PC-3 (cell line): ENCODE results near the gene RRAS. TPM values are rescaled to one million over a fixed set of nuclear protein-coding genes. Genes with fewer than 3 reads are reported as not detected.

Experiments
- ATAC-seq: fragments of 200-7000 bp; cut with Tn5 transposase; 2 replicates; pipeline ENCODE4 v1.9.1; 2020; ENCODE audit warnings: mild to moderate bottlenecking, moderate library complexity
- BruUV-seq: library from RNA; stranded (reverse); fragments of 400-500 nt; replicated peaks from 2 replicates; lab custom pipeline; 2021; lab: Mats Ljungman, UMichigan
- CTCF ChIA-PET: fragments of 300-600 bp; sonication (Branson Sonifier 250); formaldehyde crosslinking; loops from one replicate; lab custom pipeline; 2022; ENCODE audit warnings: antibody characterized with exemption; lab: Charles Lee
- POLR2A ChIA-PET: fragments of 300-600 bp; sonication (Branson Sonifier 250); formaldehyde crosslinking; loops from one replicate; lab custom pipeline; 2022; ENCODE audit warnings: antibody characterized with exemption; ENCODE audit not compliant: unreplicated experiment; lab: Charles Lee
- DNase-seq: peaks from one replicate; pipeline ENCODE4 v3.0.0-alpha.2; 2015
- H2AFZ ChIP-seq: fragments of 300-600 bp; sonication (generic); 2 replicates; pipeline ENCODE4 v1.6.0; 2016; ENCODE audit warnings: antibody characterized with exemption, low read length
- H3F3A ChIP-seq: fragments of 300-600 bp; sonication (generic); one replicate; pipeline ENCODE4 v1.6.0; 2017; ENCODE audit warnings: antibody characterized with exemption, low read length, control low read depth, mild to moderate bottlenecking; ENCODE audit not compliant: unreplicated experiment
- H3K27ac ChIP-seq: fragments of 300-600 bp; sonication (generic); 2 replicates; pipeline ENCODE4 v1.5.1; 2016; ENCODE audit warnings: mild to moderate bottlenecking, low read length
- H3K27me3 ChIP-seq: fragments of 300-600 bp; sonication (generic); 2 replicates; pipeline ENCODE4 v1.6.1; 2016; ENCODE audit warnings: low read length, mixed read lengths
- H3K36me3 ChIP-seq: fragments of 300-600 bp; sonication (generic); 2 replicates; pipeline ENCODE4 v1.6.1; 2016; ENCODE audit warnings: low read depth, mixed run types, low read length, mixed read lengths
- H3K4me1 ChIP-seq: fragments of 300-600 bp; sonication (generic); 2 replicates; pipeline ENCODE4 v1.5.1; 2016; ENCODE audit warnings: low read length; ENCODE audit not compliant: insufficient read depth
- H3K4me2 ChIP-seq: fragments of 300-600 bp; sonication (generic); 2 replicates; pipeline ENCODE4 v1.6.0; 2016; ENCODE audit warnings: low read length
- H3K4me3 ChIP-seq: fragments of 300-600 bp; sonication (generic); 2 replicates; pipeline ENCODE4 v1.5.1; 2016; ENCODE audit warnings: mild to moderate bottlenecking, low read length, mixed read lengths
- H3K79me2 ChIP-seq: fragments of 300-600 bp; sonication (generic); 2 replicates; pipeline ENCODE4 v1.6.1; 2017; ENCODE audit warnings: low read length, mixed read lengths
- H3K9ac ChIP-seq: fragments of 300-600 bp; sonication (generic); 2 replicates; pipeline ENCODE4 v1.6.0; 2016; ENCODE audit warnings: mild to moderate bottlenecking, low read length
- H3K9me2 ChIP-seq: fragments of 300-600 bp; sonication (generic); replicated peaks from 2 replicates; pipeline ENCODE4 v1.6.1; 2016; ENCODE audit warnings: mixed run types, low read length, mixed read lengths
- H3K9me3 ChIP-seq: fragments of 300-600 bp; sonication (generic); 2 replicates; pipeline ENCODE4 v1.6.1; 2016; ENCODE audit warnings: low read length, mixed read lengths
- H4K20me1 ChIP-seq: fragments of 300-600 bp; sonication (generic); 2 replicates; pipeline ENCODE4 v1.6.1; 2016; ENCODE audit warnings: low read length, mixed read lengths
- CTCF ChIP-seq: fragments of 300-600 bp; sonication (generic); conservative IDR thresholded peaks from 2 replicates; pipeline ENCODE4 v1.5.1; 2017; ENCODE audit warnings: antibody characterized with exemption, low read depth, mild to moderate bottlenecking, low read length
- EZH2 ChIP-seq: fragments of 300-600 bp; sonication (generic); IDR thresholded peaks from one replicate; pipeline ENCODE4 v1.6.1; 2017; ENCODE audit warnings: antibody characterized with exemption, mild to moderate bottlenecking, low read length; ENCODE audit not compliant: unreplicated experiment
- EZH2phosphoT487 ChIP-seq: fragments of 300-600 bp; sonication (generic); IDR thresholded peaks from 2 replicates; pipeline ENCODE4 v1.6.1; 2018; ENCODE audit warnings: mild to moderate bottlenecking, antibody characterized with exemption, low read length, borderline replicate concordance
- intact Hi-C: fragments of 100-400 bp; cut with micrococcal nuclease; formaldehyde crosslinking; loops from 2 replicates; pipeline ENCODE4 v1.9.0; 2023
- total RNA-seq: library from RNA; depleted of rRNA; stranded (reverse); fragments of >200 nt; gene quantifications from 2 replicates; pipeline ENCODE4 v1.2.3, GENCODE V29; 2014

Gene RRAS
- total RNA-seq, 1 experiment from 2014 or later = 32.0 TPM

- H2AFZ ChIP-seq = peak overlapping the region; percentile 10
- peaks cover 1% of the 10 kb centered on the region; the same call in 1 of the 2 replicates for H4K20me1 ChIP-seq
- H3K9me3 ChIP-seq = no peaks in the 10 kb centered on the region
- POLR2A ChIA-PET = no interaction called here
- no peaks in the 10 kb centered on the region for H3F3A ChIP-seq
- H3K9me2 ChIP-seq = no peaks in the 10 kb centered on the region
- H3K27ac ChIP-seq = no peak overlapping the region
- CTCF ChIA-PET = interaction anchor here (0.5 kb wide), 1 partner anchor 239 kb away, joined by 6 read pairs; no protein-coding TSS in a partner anchor
- intact Hi-C loops = no loop called here
- peaks cover 9% of the 10 kb centered on the region for H3K79me2 ChIP-seq
- TF ChIP-seq EZH2 (no peak), CTCF (peak; percentile 98)
- H3K4me3 ChIP-seq = no peak overlapping the region
- peaks cover 14% of the 10 kb centered on the region for H3K4me1 ChIP-seq
- H3K27me3 ChIP-seq = no peaks in the 10 kb centered on the region
- H3K4me2 ChIP-seq = peak overlapping the region; percentile 21
- no peak overlapping the region for H3K9ac ChIP-seq
- peaks cover 11% of the 10 kb centered on the region for H3K36me3 ChIP-seq
- no TSS peak for BruUV-seq
- ATAC-seq = peak; percentile 25
- DNase-seq = peak; percentile 82
Measured at GRCh38 chr19:49672131-49672919, 32.4 kb upstream of the RRAS start.

- H3K36me3 ChIP-seq = peaks cover 11% of the 10 kb centered on the region
- no peaks in the 10 kb centered on the region for H3F3A ChIP-seq
- peaks cover 19% of the 10 kb centered on the region for H3K4me1 ChIP-seq
- H3K27me3 ChIP-seq = no peaks in the 10 kb centered on the region
- no TSS peak for BruUV-seq
- no peak overlapping the region for H3K27ac ChIP-seq
- ATAC-seq = no peak
- H4K20me1 ChIP-seq = peaks cover 3% of the 10 kb centered on the region; the same call in 1 of the 2 replicates
- no peaks in the 10 kb centered on the region for H3K9me3 ChIP-seq
- peaks cover 31% of the 10 kb centered on the region for H3K79me2 ChIP-seq
- ChIA-PET POLR2A (no interaction called here), CTCF (no interaction called here)
- no peak overlapping the region for H2AFZ ChIP-seq
- DNase-seq = no peak
- TF ChIP-seq EZH2 = no peak
- no peak for TF ChIP-seq EZH2phosphoT487
- TF ChIP-seq CTCF = no peak
- no peaks in the 10 kb centered on the region for H3K9me2 ChIP-seq
- H3K9ac ChIP-seq = no peak overlapping the region
- no peak overlapping the region for H3K4me3 ChIP-seq
- no peak overlapping the region for H3K4me2 ChIP-seq
- intact Hi-C loops = no loop called here
Measured at GRCh38 chr19:49669516-49669915, 29.6 kb upstream of the RRAS start.

GRCh38 chr19:49667473-49667872 lies 27.5 kb upstream of the RRAS start:
- Histone ChIP-seq H2AFZ (no peak overlapping the region), H3K9me3 (no peaks in the 10 kb centered on the region), H3K27me3 (no peaks in the 10 kb centered on the region), H3F3A (no peaks in the 10 kb centered on the region), H4K20me1 (peaks cover 3% of the 10 kb centered on the region; the same call in 1 of the 2 replicates), H3K4me2 (peak overlapping the region; percentile 98), H3K9me2 (no peaks in the 10 kb centered on the region), H3K27ac (no peak overlapping the region), H3K79me2 (peaks cover 36% of the 10 kb centered on the region), H3K4me3 (peak overlapping the region; percentile 89), H3K36me3 (peaks cover 11% of the 10 kb centered on the region), H3K9ac (peak overlapping the region; percentile 84; the same call in 1 of the 2 replicates), H3K4me1 (peaks cover 24% of the 10 kb centered on the region)
- CTCF ChIA-PET = no interaction called here
- intact Hi-C loops = no loop called here
- TF ChIP-seq EZH2 (no peak), CTCF (no peak), EZH2phosphoT487 (no peak)
- DNase-seq (no peak), ATAC-seq (no peak)
- POLR2A ChIA-PET = interaction anchor here (1.1 kb wide), 1 partner anchor 25 kb away, joined by 5 read pairs; the partner anchor contains the start of gene SCAF1
- BruUV-seq = no TSS peak
